Parathyroid adenoma (tissue), 2 donors: ENCODE results near the gene EID3.

ENCODE experiments used
- H2AFZ ChIP-seq: fragments of 300-600 bp; sonication (generic); one replicate; pipeline ENCODE4 v1.7.0; 2017; ENCODE audit warnings: antibody characterized with exemption, mild to moderate bottlenecking
- H3K27ac ChIP-seq: fragments of 300-600 bp; sonication (generic); one replicate; pipeline ENCODE4 v1.7.0; 2017
- H3K27me3 ChIP-seq: fragments of 300-600 bp; sonication (generic); one replicate; pipeline ENCODE4 v1.7.0; 2017; ENCODE audit warnings: low read length; ENCODE audit not compliant: control insufficient read depth, insufficient read depth
- H3K36me3 ChIP-seq: fragments of 300-600 bp; sonication (generic); one replicate; pipeline ENCODE4 v1.7.0; 2017; ENCODE audit warnings: low read length; ENCODE audit not compliant: control insufficient read depth, insufficient read depth
- H3K4me1 ChIP-seq: fragments of 300-600 bp; sonication (generic); one replicate; pipeline ENCODE4 v1.7.0; 2017; ENCODE audit warnings: control low read depth
- H3K4me2 ChIP-seq: fragments of 300-600 bp; sonication (generic); one replicate; pipeline ENCODE4 v1.7.0; 2017; ENCODE audit warnings: low read length
- H3K4me3 ChIP-seq: fragments of 300-600 bp; sonication (generic); one replicate; pipeline ENCODE4 v1.7.0; 2017; ENCODE audit warnings: low read depth, low read length
- H3K79me2 ChIP-seq: fragments of 300-600 bp; sonication (generic); one replicate; pipeline ENCODE4 v1.7.0; 2017; ENCODE audit warnings: control low read depth
- H3K9ac ChIP-seq: fragments of 300-600 bp; sonication (generic); one replicate; pipeline ENCODE4 v1.7.0; 2017; ENCODE audit warnings: mild to moderate bottlenecking
- H3K9me3 ChIP-seq: fragments of 300-600 bp; sonication (generic); one replicate; pipeline ENCODE4 v1.7.0; 2017; ENCODE audit warnings: low read length; ENCODE audit not compliant: control insufficient read depth
- TF ChIP-seq, protein P1 (sequence below): fragments of 300-600 bp; sonication (generic); IDR thresholded peaks from one replicate; pipeline ENCODE4 v1.7.0; 2017; ENCODE audit warnings: antibody characterized with exemption, mild to moderate bottlenecking
- donor health status: primary hyperparathyroidism.

Gene EID3

GRCh38 chr12:104345234-104346066 is 41.9 kb downstream of the EID3 start:
- Histone ChIP-seq H3K4me3 (no peak overlapping the region), H3K4me2 (no peak overlapping the region), H3K9ac (no peak overlapping the region), H3K27ac (no peak overlapping the region), H3K36me3 (no peaks in the 10 kb centered on the region), H3K27me3 (no peaks in the 10 kb centered on the region), H3K79me2 (no peaks in the 10 kb centered on the region), H3K4me1 (no peaks in the 10 kb centered on the region), H2AFZ (no peak overlapping the region), H3K9me3 (no peaks in the 10 kb centered on the region)
- TF ChIP-seq, protein P1, sequence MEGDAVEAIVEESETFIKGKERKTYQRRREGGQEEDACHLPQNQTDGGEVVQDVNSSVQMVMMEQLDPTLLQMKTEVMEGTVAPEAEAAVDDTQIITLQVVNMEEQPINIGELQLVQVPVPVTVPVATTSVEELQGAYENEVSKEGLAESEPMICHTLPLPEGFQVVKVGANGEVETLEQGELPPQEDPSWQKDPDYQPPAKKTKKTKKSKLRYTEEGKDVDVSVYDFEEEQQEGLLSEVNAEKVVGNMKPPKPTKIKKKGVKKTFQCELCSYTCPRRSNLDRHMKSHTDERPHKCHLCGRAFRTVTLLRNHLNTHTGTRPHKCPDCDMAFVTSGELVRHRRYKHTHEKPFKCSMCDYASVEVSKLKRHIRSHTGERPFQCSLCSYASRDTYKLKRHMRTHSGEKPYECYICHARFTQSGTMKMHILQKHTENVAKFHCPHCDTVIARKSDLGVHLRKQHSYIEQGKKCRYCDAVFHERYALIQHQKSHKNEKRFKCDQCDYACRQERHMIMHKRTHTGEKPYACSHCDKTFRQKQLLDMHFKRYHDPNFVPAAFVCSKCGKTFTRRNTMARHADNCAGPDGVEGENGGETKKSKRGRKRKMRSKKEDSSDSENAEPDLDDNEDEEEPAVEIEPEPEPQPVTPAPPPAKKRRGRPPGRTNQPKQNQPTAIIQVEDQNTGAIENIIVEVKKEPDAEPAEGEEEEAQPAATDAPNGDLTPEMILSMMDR, result no peak

DNA sequence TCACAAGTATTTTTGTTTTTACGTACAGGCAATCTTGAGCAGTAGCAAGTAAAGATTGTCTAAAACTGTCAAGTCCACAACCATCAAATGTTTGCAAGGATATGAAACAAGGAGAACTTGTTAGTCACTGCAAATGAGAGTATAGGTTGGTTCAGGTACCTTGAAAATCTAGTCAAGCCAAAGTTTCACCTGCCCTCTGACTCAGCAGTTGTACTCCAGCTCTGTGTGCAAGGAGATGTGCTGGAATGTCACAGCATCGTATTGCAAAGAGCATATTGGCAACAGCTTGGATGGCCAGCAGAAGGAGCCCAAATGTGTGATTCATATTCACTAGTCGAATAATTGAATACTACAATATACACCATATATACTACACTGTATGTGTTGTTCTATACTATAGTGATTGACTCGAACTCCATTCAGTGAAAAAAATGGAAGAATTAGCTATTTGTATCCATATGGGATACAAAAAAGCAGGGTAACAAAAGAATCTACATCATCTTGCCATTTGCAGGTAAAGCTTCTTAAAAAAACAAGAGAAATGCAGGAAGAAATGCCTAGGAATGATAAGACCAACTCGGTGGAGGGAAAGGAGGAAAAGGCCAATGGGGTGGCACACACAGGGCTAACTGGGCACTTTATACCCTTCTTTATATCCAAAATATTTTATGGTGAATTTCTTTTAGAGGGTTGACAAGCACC is 44.0 kb downstream of the EID3 start:
- Histone ChIP-seq H3K4me1 (no peaks in the 10 kb centered on the region), H3K79me2 (no peaks in the 10 kb centered on the region), H3K9me3 (no peaks in the 10 kb centered on the region), H3K9ac (no peak overlapping the region), H3K36me3 (no peaks in the 10 kb centered on the region), H2AFZ (no peak overlapping the region), H3K27me3 (no peaks in the 10 kb centered on the region), H3K4me3 (no peak overlapping the region), H3K27ac (no peak overlapping the region), H3K4me2 (no peak overlapping the region)
- TF ChIP-seq, protein P1, result no peak

DNA sequence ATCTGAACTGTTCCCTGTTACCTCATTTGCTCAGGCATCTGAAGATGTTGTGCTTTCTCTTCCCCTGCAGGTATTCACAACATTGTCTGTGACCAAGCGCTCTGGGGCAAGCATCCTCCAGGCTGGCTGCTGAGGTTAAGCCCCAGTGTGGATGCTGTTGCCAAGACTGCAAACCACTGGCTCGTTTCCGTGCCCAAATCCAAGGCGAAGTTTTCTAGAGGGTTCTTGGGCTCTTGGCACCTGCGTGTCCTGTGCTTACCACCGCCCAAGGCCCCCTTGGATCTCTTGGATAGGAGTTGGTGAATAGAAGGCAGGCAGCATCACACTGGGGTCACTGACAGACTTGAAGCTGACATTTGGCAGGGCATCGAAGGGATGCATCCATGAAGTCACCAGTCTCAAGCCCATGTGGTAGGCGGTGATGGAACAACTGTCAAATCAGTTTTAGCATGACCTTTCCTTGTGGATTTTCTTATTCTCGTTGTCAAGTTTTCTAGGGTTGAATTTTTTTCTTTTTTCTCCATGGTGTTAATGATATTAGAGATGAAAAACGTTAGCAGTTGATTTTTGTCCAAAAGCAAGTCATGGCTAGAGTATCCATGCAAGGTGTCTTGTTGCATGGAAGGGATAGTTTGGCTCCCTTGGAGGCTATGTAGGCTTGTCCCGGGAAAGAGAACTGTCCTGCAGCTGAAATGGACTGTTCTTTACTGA is 44.9 kb downstream of the EID3 start:
- H3K4me2 ChIP-seq, result no peak overlapping the region
- H3K4me3 ChIP-seq, result no peak overlapping the region
- no peaks in the 10 kb centered on the region for H3K27me3 ChIP-seq
- no peak overlapping the region for H3K9ac ChIP-seq
- no peaks in the 10 kb centered on the region for H3K9me3 ChIP-seq
- no peaks in the 10 kb centered on the region for H3K4me1 ChIP-seq
- H3K36me3 ChIP-seq, result no peaks in the 10 kb centered on the region
- H3K27ac ChIP-seq, result no peak overlapping the region
- TF ChIP-seq, protein P1, result no peak
- H3K79me2 ChIP-seq, result no peaks in the 10 kb centered on the region
- no peak overlapping the region for H2AFZ ChIP-seq

DNA sequence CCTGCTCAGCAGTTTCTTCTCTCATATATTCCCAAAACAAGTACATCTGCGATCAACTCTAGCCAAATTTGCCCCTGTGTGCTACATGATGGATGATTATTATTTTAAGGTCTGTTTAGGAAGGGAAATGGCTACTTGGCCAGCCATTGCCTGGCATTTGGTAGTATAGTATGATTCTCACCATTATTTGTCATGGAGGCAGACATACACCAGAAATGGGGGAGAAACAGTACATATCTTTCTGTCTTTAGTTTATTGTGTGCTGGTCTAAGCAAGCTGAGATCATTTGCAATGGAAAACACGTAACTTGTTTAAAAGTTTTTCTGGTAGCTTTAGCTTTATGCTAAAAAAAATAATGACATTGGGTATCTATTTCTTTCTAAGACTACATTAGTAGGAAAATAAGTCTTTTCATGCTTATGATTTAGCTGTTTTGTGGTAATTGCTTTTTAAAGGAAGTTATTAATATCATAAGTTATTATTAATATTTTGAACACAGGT is 45.5 kb downstream of the EID3 start:
- H2AFZ ChIP-seq, result no peak overlapping the region

More for the DNA sequence above, 45.5 kb downstream of the EID3 start:
- Histone ChIP-seq H3K4me1 (no peaks in the 10 kb centered on the region), H3K9me3 (no peaks in the 10 kb centered on the region), H3K27ac (no peak overlapping the region), H3K36me3 (no peaks in the 10 kb centered on the region), H3K79me2 (no peaks in the 10 kb centered on the region), H3K27me3 (no peaks in the 10 kb centered on the region), H3K4me2 (no peak overlapping the region), H3K4me3 (no peak overlapping the region), H3K9ac (no peak overlapping the region)
- TF ChIP-seq, protein P1, result no peak
